K562 (cell line): ENCODE results near the gene OR2V1. TPM values are rescaled to one million over a fixed set of nuclear protein-coding genes. Genes with fewer than 3 reads are reported as not detected.
A peak's percentile ranks its signal among the peaks of the same experiment; 100 is the strongest.

Experiments used
- ATAC-seq: fragments of 200-7000 bp; cut with Tn5 transposase; 3 replicates; pipeline ENCODE4 v1.9.1; 2020; ENCODE audit warnings: moderate library complexity
- BruUV-seq: library from RNA; stranded (reverse); fragments of 400-500 nt; replicated peaks from 2 replicates; lab custom pipeline; 2021; lab: Mats Ljungman, UMichigan
- CTCF ChIA-PET: fragments of 300-600 bp; formaldehyde crosslinking; extraction: SDS; loops from one replicate; lab custom pipeline; 2021; ENCODE audit warnings: low intra/inter-chr PET ratio; lab: Yijun Ruan, JAX
- POLR2A ChIA-PET: fragments of 300-600, 350-650 bp; sonication (Branson Sonifier 250); formaldehyde crosslinking; extraction: SDS; loops from one replicate; lab custom pipeline; 2021; ENCODE audit warnings: antibody characterized with exemption, inconsistent platforms; lab: Yijun Ruan, JAX
- DNase-seq, 4 experiments: peaks; one replicate each; pipeline versions ENCODE4 v3.0.0 to v3.0.0-alpha.2; 2011 to 2018; ENCODE audit warnings: low spot score in 3 of 4, mixed read lengths in 3 of 4; ENCODE audit errors: extremely low read depth in 1 of 4
- FAIRE-seq: peaks from 2 replicates; lab custom pipeline; 2011; peaks lifted over from hg19 to GRCh38; lab: Jason Lieb, UNC
- H2AFZ ChIP-seq: 2 replicates; pipeline ENCODE4 v1.6.0; 2011; ENCODE audit warnings: low read depth, low read length, control low read depth, inconsistent platforms
- H3K27ac ChIP-seq: fragments of 200-600 bp; 3 replicates; pipeline ENCODE4 v1.8.0; 2011; ENCODE audit warnings: low read depth, mild to moderate bottlenecking, control low read depth, inconsistent platforms, low read length, moderate library complexity, mixed read lengths; ENCODE audit errors: extremely low read depth
- H3K27me3 ChIP-seq, 2 experiments: fragments of 300-600 bp in 1 of 2; 2 replicates in 1 of 2; 3 replicates in 1 of 2; pipeline versions ENCODE4 v1.6.0 to v1.8.0; 2011; ENCODE audit warnings: inconsistent platforms in 2 of 2, low read length in 2 of 2, mild to moderate bottlenecking in 1 of 2, mixed read lengths in 1 of 2, moderate library complexity in 1 of 2; ENCODE audit not compliant: control insufficient read depth in 2 of 2, insufficient read depth in 2 of 2
- H3K36me3 ChIP-seq: fragments of 300-600 bp; 3 replicates; pipeline ENCODE4 v1.8.0; 2011; ENCODE audit warnings: mild to moderate bottlenecking, low read length, inconsistent platforms; ENCODE audit not compliant: control insufficient read depth, insufficient read depth
- H3K4me1 ChIP-seq, 2 experiments: fragments of 200-600 bp in 1 of 2; replicated peaks in 1 of 2; 2 replicates in 1 of 2; 3 replicates in 1 of 2; pipeline versions ENCODE4 v1.5.1 to v1.8.0; 2011; ENCODE audit warnings: inconsistent platforms in 2 of 2, low read length in 2 of 2, mild to moderate bottlenecking in 1 of 2, mixed read lengths in 1 of 2, moderate library complexity in 1 of 2; ENCODE audit not compliant: control insufficient read depth in 2 of 2, insufficient read depth in 2 of 2
- H3K4me2 ChIP-seq: 2 replicates; pipeline ENCODE4 v1.6.1; 2011; ENCODE audit warnings: low read length, control low read depth, inconsistent platforms, mixed read lengths; ENCODE audit not compliant: insufficient read depth
- H3K4me3 ChIP-seq: fragments of 200-600 bp; sonication (generic), shearing (Covaris generic); 2 replicates; pipeline ENCODE4 v1.5.1; 2016; ENCODE audit warnings: control low read depth, inconsistent platforms
- H3K79me2 ChIP-seq: fragments of 200-600 bp; 3 replicates; pipeline ENCODE4 v1.8.0; 2011; ENCODE audit warnings: low read length, inconsistent platforms; ENCODE audit not compliant: control insufficient read depth, insufficient read depth
- H3K9ac ChIP-seq, 2 experiments: 2 replicates each; pipeline versions ENCODE4 v1.6.0 to v1.6.1; 2011; ENCODE audit warnings: low read depth in 2 of 2, low read length in 2 of 2, control low read depth in 1 of 2, inconsistent platforms in 1 of 2, mild to moderate bottlenecking in 1 of 2, mixed read lengths in 1 of 2; ENCODE audit not compliant: insufficient read depth in 1 of 2
- H3K9me1 ChIP-seq: one replicate; pipeline ENCODE4 v1.6.0; 2011; ENCODE audit warnings: inconsistent platforms, mild to moderate bottlenecking, low read length, moderate library complexity; ENCODE audit not compliant: control insufficient read depth, insufficient read depth
- H3K9me3 ChIP-seq: replicated peaks from 2 replicates; pipeline ENCODE4 v1.5.1; 2011; ENCODE audit warnings: low read depth, low read length, inconsistent platforms; ENCODE audit not compliant: control insufficient read depth, insufficient read depth
- H4K20me1 ChIP-seq: replicated peaks from 2 replicates; pipeline ENCODE4 v1.6.1; 2011; ENCODE audit warnings: low read length, inconsistent platforms, mixed read lengths; ENCODE audit not compliant: control insufficient read depth, insufficient read depth
- ATF1 ChIP-seq, 2 experiments: fragments of 450-650 bp in 1 of 2; IDR thresholded peaks; 2 replicates each; pipeline ENCODE4 v1.6.1; 2016; ENCODE audit warnings: missing compliant biosample characterization in 1 of 2, missing genetic modification characterization in 1 of 2
- BDP1 ChIP-seq: IDR thresholded peaks from 3 replicates; pipeline ENCODE4 v1.6.1; 2011; ENCODE audit not compliant: insufficient read length, insufficient read depth
- HDAC2 ChIP-seq: fragments of 450-650 bp; IDR thresholded peaks from 2 replicates; pipeline ENCODE4 v1.6.1; 2016; ENCODE audit warnings: mild to moderate bottlenecking
- PYGO2 ChIP-seq: fragments of 450-650 bp; IDR thresholded peaks from 2 replicates; pipeline ENCODE4 v1.6.1; 2016; ENCODE audit warnings: mild to moderate bottlenecking, missing genetic modification characterization, moderate library complexity, missing compliant biosample characterization
- ZNF140 ChIP-seq: fragments of 250-450 bp; sonication (Bioruptor Pico); IDR thresholded peaks from 2 replicates; pipeline ENCODE4 v1.8.0; 2021; ENCODE audit warnings: moderate library complexity, mild to moderate bottlenecking, inconsistent platforms
- ZNF436 ChIP-seq: fragments of 250-450, 450-650 bp; sonication (Bioruptor Pico); formaldehyde crosslinking; IDR thresholded peaks from 2 replicates; pipeline ENCODE4 v1.7.0; 2020; ENCODE audit warnings: mild to moderate bottlenecking
- WGBS: fragments of 100-300 bp; shearing (Covaris generic); methylation state at CpG from one replicate; pipeline ENCODE4 v1.1.6; 2016; ENCODE audit warnings: low coverage, mixed read lengths; ENCODE audit not compliant: insufficient coverage; ENCODE audit errors: missing lambda C conversion rate; 5-methylcytosine and 5-hydroxymethylcytosine counted together
- in situ Hi-C: fragments of 300-500 bp; cut with MboI; formaldehyde crosslinking; loops from 4 replicates; pipeline ENCODE4 v1.15.0; 2018; ENCODE audit warnings: inconsistent platforms, mixed read lengths
- intact Hi-C: fragments of 100-400 bp; cut with micrococcal nuclease; formaldehyde crosslinking; loops from 2 replicates; pipeline ENCODE4 v1.14.2; 2022
- polyA plus RNA-seq, 8 experiments: library from polyadenylated mRNA; depleted of rRNA in 4 of 8; stranded (reverse) in 5 of 8; unstranded in 3 of 8; fragments of >200 nt; fragmentation: Nextera tagmentation in 2 of 8; fragmentation: Illumina TruSeq in 1 of 8; extraction: Ambion mirVana in 2 of 8; extraction: Trizol in 1 of 8; gene quantifications; 2 replicates each; pipeline versions ENCODE4 v1.2.1 to v1.2.3, GENCODE V29; 2011 to 2014; ENCODE audit warnings: inconsistent platforms in 1 of 8, missing spikeins in 1 of 8
- total RNA-seq, 7 experiments: library from RNA; depleted of rRNA in 6 of 7; stranded (reverse); fragments of >200 nt in 6 of 7; fragmentation: Illumina TruSeq in 2 of 7; extraction: Trizol in 2 of 7; gene quantifications; 2 replicates each; pipeline versions ENCODE4 v1.2.1 to v1.2.3, GENCODE V29; 2011 to 2021; ENCODE audit warnings: low replicate concordance in 1 of 7

Gene OR2V1
- total and polyA plus RNA-seq, 9 of the 15 experiments (the other 6 are each of a cell fraction or from before 2014, with no cell fraction given) = 0.04 to 0.28 (median 0.15) TPM; not detected in 5

DNA sequence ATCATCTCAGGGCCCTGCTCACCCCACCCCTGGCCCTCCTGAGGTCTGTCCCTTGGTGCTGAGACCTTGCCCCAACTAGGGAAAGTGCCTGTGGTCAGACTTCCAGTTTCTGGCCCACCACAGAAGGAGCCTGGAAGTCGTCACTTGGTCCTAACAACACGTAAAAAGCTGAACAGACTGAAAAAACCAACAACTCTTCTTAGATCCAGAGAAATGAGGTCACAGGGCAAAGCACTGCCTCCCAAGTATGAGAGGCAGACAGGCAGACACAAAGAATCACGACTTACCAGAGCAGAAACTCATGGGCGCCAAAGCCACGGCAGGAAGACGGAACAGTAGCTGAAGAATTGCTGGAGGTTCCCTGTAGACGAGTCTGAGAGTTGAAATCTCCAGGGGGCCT, 38.5 kb downstream of the OR2V1 start:
- ChIA-PET CTCF (interaction anchor here (0.6 kb wide), 1 partner anchor 92 kb away, joined by 4 read pairs; no protein-coding TSS in a partner anchor), POLR2A (interaction anchor here (0.7 to 1.6 kb wide), 3 partner anchors 26 to 47 kb away, joined by 3 to 5 read pairs (median 3); no protein-coding TSS in a partner anchor)
- Histone ChIP-seq H3K79me2 (no peaks in the 10 kb centered on the region), H3K4me1 (peaks cover 0 to 4% of the 10 kb centered on the region in 2 experiments; a peak in 2 of 5 replicates), H3K4me2 (0 out of 2 replicates have a peak overlapping the region, but pooled peaks have one; percentile 17), H3K9ac (0 out of 4 replicates have a peak overlapping the region, but pooled peaks of 1 of the 2 experiments have one; percentile 41), H3K9me3 (no peaks in the 10 kb centered on the region), H3K27me3 (no peaks in the 10 kb centered on the region), H3K4me3 (no peak overlapping the region), H4K20me1 (no peaks in the 10 kb centered on the region), H3K27ac (no peak overlapping the region), H3K36me3 (no peaks in the 10 kb centered on the region), H3K9me1 (no peaks in the 10 kb centered on the region), H2AFZ (peak overlapping the region; percentile 69)
- DNase-seq = no peak
- 55% methylated on average over 7 of the region's 7 CpGs for WGBS
- BruUV-seq = no TSS peak
- intact Hi-C loops = no loop called here
- in situ Hi-C loops = no loop called here
- no peak for TF ChIP-seq HDAC2
- TF ChIP-seq BDP1 = no peak
- no peak for TF ChIP-seq ZNF436 (CRISPR knock-in tag)
- no peak for TF ChIP-seq ZNF140 (CRISPR knock-in tag)
- TF ChIP-seq PYGO2 (tag) = no peak
- no peak for TF ChIP-seq ATF1 (CRISPR knock-in tag; IDR thresholded peaks at IDR 0.05)
- no peak for TF ChIP-seq ATF1 (tag; IDR thresholded peaks at IDR 0.05)
- ATAC-seq = no peak
- no peak for FAIRE-seq
